Sigmoid colon (tissue), 4 donors: ENCODE data around the gene MLLT3.

ENCODE experiments used
- CTCF ChIP-seq, 4 experiments: fragments of 450-650 bp in 3 of 4; fragments of 200-600 bp in 1 of 4; IDR thresholded peaks; one replicate each; pipeline ENCODE4 v1.5.1; 2016 to 2019; ENCODE audit warnings: antibody characterized with exemption in 4 of 4, mild to moderate bottlenecking in 3 of 4, moderate library complexity in 2 of 4
- EP300 ChIP-seq, 4 donors: sonication (generic); formaldehyde crosslinking; IDR thresholded peaks; one replicate each; pipeline ENCODE4 v1.6.1; 2017; ENCODE audit warnings: antibody characterized with exemption in 4 of 4
- POLR2A ChIP-seq, 2 donors: fragments of 450-650 bp; IDR thresholded peaks; one replicate each; pipeline ENCODE4 v1.6.1; 2016; ENCODE audit warnings: antibody characterized with exemption in 2 of 2, mild to moderate bottlenecking in 2 of 2, moderate library complexity in 2 of 2
- POLR2AphosphoS5 ChIP-seq, 4 donors: sonication (generic); formaldehyde crosslinking; IDR thresholded peaks; one replicate each; pipeline ENCODE4 v1.6.1; 2017; ENCODE audit warnings: antibody characterized with exemption in 4 of 4

- TF ChIP-seq EP300 (IDR thresholded peaks at IDR 0.05) (no peak), POLR2AphosphoS5 (IDR thresholded peaks at IDR 0.05) (no peak), CTCF (IDR thresholded peaks at IDR 0.05) (no peak), POLR2A (IDR thresholded peaks at IDR 0.05) (no peak)
Measured at GRCh38 chr9:20379804-20380225, 242.5 kb downstream of the MLLT3 start.
